GM12865 (cell line): ENCODE data around the gene OR52E1.

Experiments used
- DNase-seq: peaks from one replicate; pipeline ENCODE4 v3.0.0; 2010; ENCODE audit warnings: low read depth
- H3K4me3 ChIP-seq: 2 replicates; pipeline ENCODE4 v1.5.1; 2011; ENCODE audit warnings: mild to moderate bottlenecking, low read depth, low read length, control low read depth
- CTCF ChIP-seq: IDR thresholded peaks from 2 replicates; pipeline ENCODE4 v1.5.1; 2011; ENCODE audit warnings: low read length, control low read depth, low read depth, inconsistent platforms; ENCODE audit not compliant: insufficient read depth; ENCODE audit errors: missing control alignments

Gene OR52E1

GRCh38 chr11:5069272-5069671 lies at the start of gene OR52E1:
OR52E1 (plus strand) TSS chr11:5069572.
- no peak for TF ChIP-seq CTCF
- no peak for DNase-seq
- H3K4me3 ChIP-seq = no peak within 1 kb of the TSS

GRCh38 chr11:5021996-5022395 lies 47.4 kb upstream of the OR52E1 start:
- H3K4me3 ChIP-seq = no peak overlapping the region
- DNase-seq = no peak
- no peak for TF ChIP-seq CTCF

GRCh38 chr11:5036669-5037068 lies 32.7 kb upstream of the OR52E1 start:
- TF ChIP-seq CTCF = no peak
- no peak for DNase-seq
- H3K4me3 ChIP-seq = no peak overlapping the region

GRCh38 chr11:5037926-5038325 lies 31.4 kb upstream of the OR52E1 start:
- TF ChIP-seq CTCF = no peak
- H3K4me3 ChIP-seq = no peak overlapping the region
- no peak for DNase-seq

- H3K4me3 ChIP-seq = no peak overlapping the region
- no peak for TF ChIP-seq CTCF
- no peak for DNase-seq
Measured at GRCh38 chr11:5038341-5038740, 31.0 kb upstream of the OR52E1 start.

- H3K4me3 ChIP-seq = no peak overlapping the region
- no peak for TF ChIP-seq CTCF
- no peak for DNase-seq
Measured at GRCh38 chr11:5040876-5041275, 28.5 kb upstream of the OR52E1 start.

GRCh38 chr11:5042091-5042490 lies 27.3 kb upstream of the OR52E1 start:
- no peak for DNase-seq

More at GRCh38 chr11:5042091-5042490, 27.3 kb upstream of the OR52E1 start:
- H3K4me3 ChIP-seq = no peak overlapping the region
- TF ChIP-seq CTCF = no peak
